ENCODE data around the gene FBLN2. TPM values are rescaled to one million over a fixed set of nuclear protein-coding genes. Genes with fewer than 3 reads are reported as not detected.

FBLN2 gene
- 1.6 and 13.8 TPM in 2 replicates for total RNA-seq

DNA sequence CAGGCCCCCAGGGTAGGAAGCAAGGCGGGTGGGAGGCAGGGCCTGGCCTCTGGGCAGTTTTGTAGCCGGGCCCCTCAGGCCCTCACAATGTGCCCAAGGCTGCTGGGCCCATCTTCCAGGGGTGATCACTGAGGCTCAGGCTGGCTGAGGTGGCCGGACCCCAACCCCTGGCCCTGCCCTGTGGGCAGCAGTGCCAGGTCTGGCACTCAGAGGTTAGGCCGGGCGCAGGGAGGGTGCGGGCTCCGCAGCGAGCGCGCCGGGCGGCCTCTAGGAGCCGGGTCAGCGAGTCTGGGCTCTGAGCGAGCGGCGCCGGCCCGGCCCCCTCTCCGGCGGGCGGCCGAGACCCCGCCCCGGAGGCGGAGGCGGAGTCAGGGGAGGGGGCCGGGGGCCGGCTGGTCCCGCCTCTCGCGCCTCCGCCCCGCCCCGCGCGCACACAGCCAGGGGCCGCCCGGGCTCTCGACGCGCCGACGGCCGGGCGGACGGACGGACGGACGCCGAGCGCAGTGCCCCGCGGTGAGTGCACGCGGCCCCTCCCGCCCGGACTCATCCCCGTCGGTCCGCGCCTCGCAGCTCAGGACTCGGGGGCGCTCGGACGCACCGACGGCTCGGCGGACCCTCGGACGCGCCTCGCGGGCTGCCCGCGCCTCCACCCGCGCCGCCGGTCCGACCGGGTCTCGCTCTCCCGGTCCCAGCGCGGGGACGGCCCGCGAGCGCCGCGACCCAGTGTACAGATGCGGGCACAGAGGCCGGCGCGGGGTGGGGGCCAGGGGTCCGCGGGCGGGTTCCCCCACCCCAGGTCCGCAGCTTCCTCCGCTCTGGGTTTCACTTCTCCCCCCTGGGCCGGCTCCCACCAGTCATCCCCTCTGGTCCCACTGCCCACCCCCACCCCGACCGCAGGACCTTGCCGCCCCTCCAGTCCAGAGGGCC lies at the start of gene FBLN2:
TSS of gene FBLN2 (plus strand) at position 430 of the 927 bp plus-strand sequence. CDS start 21,231 bp downstream, outside the sequence.

Other genes with a start within 250 kb of the FBLN2 start
- gene NUP210, start 128.8 kb upstream of the FBLN2 start, total RNA-seq, result 0.16 and 7.9 TPM in 2 replicates
- gene HDAC11, start 68.8 kb upstream of the FBLN2 start, total RNA-seq, result 6.5 and 10.7 TPM in 2 replicates

Measured in bladder microvascular endothelial cell (primary cell).